Loucy (cell line): Measurements from ENCODE around the gene PDE4C.

Source experiments
- CTCF ChIP-seq: fragments of 200-600 bp; sonication (generic); conservative IDR thresholded peaks from 2 replicates; pipeline ENCODE4 v1.5.1; 2014; ENCODE audit warnings: mild to moderate bottlenecking, antibody characterized with exemption, low read length
- EZH2phosphoT487 ChIP-seq: fragments of 200-600 bp; IDR thresholded peaks from 2 replicates; pipeline ENCODE4 v1.6.1; 2018; ENCODE audit warnings: antibody characterized with exemption, mild to moderate bottlenecking, moderate library complexity, borderline replicate concordance

- no peak for TF ChIP-seq CTCF
- TF ChIP-seq EZH2phosphoT487 = no peak
Observed at GRCh38 chr19:18254546-18255503, 28.6 kb upstream of the PDE4C start.
